GM12878 (cell line): Measurements from ENCODE around the gene PCDHGB2. TPM values are rescaled to one million over a fixed set of nuclear protein-coding genes. Genes with fewer than 3 reads are reported as not detected.

Source experiments
- ATAC-seq: fragments of 200-7000 bp; cut with Tn5 transposase; 3 replicates; pipeline ENCODE4 v1.9.1; 2020; ENCODE audit warnings: mild to moderate bottlenecking, moderate library complexity
- BruUV-seq: library from RNA; stranded (reverse); fragments of 400-500 nt; replicated peaks from 2 replicates; lab custom pipeline; 2021; lab: Mats Ljungman, UMichigan
- CTCF ChIA-PET: fragments of 300-600 bp; sonication (Branson Sonifier 250); formaldehyde crosslinking; extraction: SDS; loops from one replicate; lab custom pipeline; 2021; ENCODE audit warnings: inconsistent platforms; lab: Yijun Ruan, JAX
- POLR2A ChIA-PET: fragments of 350-600 bp; formaldehyde crosslinking; extraction: SDS; loops from one replicate; lab custom pipeline; 2021; ENCODE audit warnings: inconsistent platforms; lab: Charles Lee
- RAD21 ChIA-PET: fragments of 300-600 bp; sonication (Branson Sonifier 250); formaldehyde crosslinking; loops from one replicate; lab custom pipeline; 2023; ENCODE audit warnings: antibody characterized with exemption; ENCODE audit not compliant: unreplicated experiment; lab: Charles Lee
- SMC1A ChIA-PET: fragments of 300-600 bp; sonication (Branson Sonifier 250); formaldehyde crosslinking; loops from one replicate; lab custom pipeline; 2023; ENCODE audit not compliant: unreplicated experiment, uncharacterized antibody; lab: Charles Lee
- DNase-seq: peaks from one replicate; pipeline ENCODE4 v3.0.0-alpha.2; 2011; ENCODE audit warnings: low read depth, low spot score
- FAIRE-seq: peaks from 3 replicates; lab custom pipeline; 2011; peaks lifted over from hg19 to GRCh38; lab: Jason Lieb, UNC
- H2AFZ ChIP-seq: 2 replicates; pipeline ENCODE4 v1.6.0; 2011; ENCODE audit warnings: low read depth, low read length, control low read depth; ENCODE audit not compliant: control insufficient read depth
- H3K27ac ChIP-seq: 2 replicates; pipeline ENCODE4 v1.5.1; 2011; ENCODE audit warnings: control low read depth; ENCODE audit not compliant: control insufficient read depth, insufficient read depth
- H3K27me3 ChIP-seq, 2 experiments: replicated peaks in 1 of 2; 2 replicates each; pipeline versions ENCODE4 v1.6.0 to v1.6.1; 2011; ENCODE audit warnings: low read length in 1 of 2; ENCODE audit not compliant: control insufficient read depth in 2 of 2, insufficient read depth in 2 of 2
- H3K36me3 ChIP-seq, 2 experiments: 2 replicates each; pipeline ENCODE4 v1.5.1; 2011; ENCODE audit warnings: low read length in 1 of 2; ENCODE audit not compliant: control insufficient read depth in 2 of 2, insufficient read depth in 2 of 2
- H3K4me1 ChIP-seq: 2 replicates; pipeline ENCODE4 v1.6.1; 2011; ENCODE audit warnings: mild to moderate bottlenecking, low read length, moderate library complexity, mixed read lengths; ENCODE audit not compliant: control insufficient read depth, insufficient read depth
- H3K4me2 ChIP-seq: 2 replicates; pipeline ENCODE4 v1.6.0; 2011; ENCODE audit warnings: control low read depth; ENCODE audit not compliant: control insufficient read depth, insufficient read depth
- H3K4me3 ChIP-seq: fragments of 200-600 bp; sonication (generic); 2 replicates; pipeline ENCODE4 v1.5.1; 2016
- H3K79me2 ChIP-seq: 2 replicates; pipeline ENCODE4 v1.6.0; 2011; ENCODE audit warnings: low read length; ENCODE audit not compliant: control insufficient read depth, insufficient read depth
- H3K9ac ChIP-seq: 2 replicates; pipeline ENCODE4 v1.8.0; 2011; ENCODE audit warnings: low read length, control low read depth, mixed read lengths; ENCODE audit not compliant: control insufficient read depth, insufficient read depth
- H3K9me3 ChIP-seq: replicated peaks from 3 replicates; pipeline ENCODE4 v1.5.1; 2011; ENCODE audit warnings: mild to moderate bottlenecking, low read length; ENCODE audit not compliant: control insufficient read depth, insufficient read depth
- H4K20me1 ChIP-seq: 2 replicates; pipeline ENCODE4 v1.6.0; 2011; ENCODE audit not compliant: control insufficient read depth, insufficient read depth
- BACH1 ChIP-seq: fragments of 450-650 bp; IDR thresholded peaks from 2 replicates; pipeline ENCODE4 v1.6.1; 2017; ENCODE audit warnings: mild to moderate bottlenecking, borderline replicate concordance
- BCL11A ChIP-seq: IDR thresholded peaks from 2 replicates; pipeline ENCODE4 v1.6.1; 2011; ENCODE audit warnings: low read depth, low read length
- CHD2 ChIP-seq: IDR thresholded peaks from 2 replicates; pipeline ENCODE4 v1.6.1; 2011; ENCODE audit warnings: low read depth, low read length, improper control_type of control experiment, borderline replicate concordance
- IKZF1 ChIP-seq: fragments of 450-650 bp; conservative IDR thresholded peaks from 2 replicates; pipeline ENCODE4 v1.6.1; 2017; ENCODE audit warnings: antibody characterized with exemption, mild to moderate bottlenecking
- IRF3 ChIP-seq: fragments of 450-650 bp; IDR thresholded peaks from 2 replicates; pipeline ENCODE4 v1.6.1; 2014; ENCODE audit warnings: mild to moderate bottlenecking
- LARP7 ChIP-seq: fragments of 450-650 bp; IDR thresholded peaks from 2 replicates; pipeline ENCODE4 v1.6.1; 2017; ENCODE audit warnings: mild to moderate bottlenecking
- MAX ChIP-seq: IDR thresholded peaks from 2 replicates; pipeline ENCODE4 v1.6.1; 2012; ENCODE audit warnings: low read depth, low read length, improper control_type of control experiment
- MEF2B ChIP-seq: fragments of 450-650 bp; IDR thresholded peaks from 2 replicates; pipeline ENCODE4 v1.6.1; 2018; ENCODE audit warnings: mild to moderate bottlenecking, moderate library complexity; ENCODE audit not compliant: partially characterized antibody, poor library complexity, severe bottlenecking
- MTA2 ChIP-seq: fragments of 450-650 bp; IDR thresholded peaks from 2 replicates; pipeline ENCODE4 v1.6.1; 2016; ENCODE audit warnings: low read depth, mild to moderate bottlenecking, moderate library complexity
- NBN ChIP-seq: fragments of 450-650 bp; IDR thresholded peaks from 2 replicates; pipeline ENCODE4 v1.6.1; 2016
- POLR2A ChIP-seq: IDR thresholded peaks from 2 replicates; pipeline ENCODE4 v1.6.1; 2011; ENCODE audit warnings: low read depth, mild to moderate bottlenecking, low read length
- RELA ChIP-seq: fragments of 450-650 bp; IDR thresholded peaks from 2 replicates; pipeline ENCODE4 v1.8.0; 2014; ENCODE audit warnings: borderline replicate concordance; ENCODE audit not compliant: partially characterized antibody
- REST ChIP-seq: IDR thresholded peaks from 2 replicates; pipeline ENCODE4 v1.6.1; 2012; ENCODE audit warnings: mild to moderate bottlenecking, low read depth, low read length
- SRF ChIP-seq, 2 experiments: IDR thresholded peaks; 2 replicates each; pipeline ENCODE4 v1.6.1; 2011; ENCODE audit warnings: low read depth in 2 of 2, low read length in 2 of 2, mild to moderate bottlenecking in 1 of 2, moderate library complexity in 1 of 2
- STAT3 ChIP-seq: IDR thresholded peaks from 2 replicates; pipeline ENCODE4 v1.6.1; 2011; ENCODE audit warnings: low read depth, low read length, improper control_type of control experiment
- TCF3 ChIP-seq: IDR thresholded peaks from 2 replicates; pipeline ENCODE4 v1.6.1; 2012; ENCODE audit warnings: low read depth, mild to moderate bottlenecking, low read length, borderline replicate concordance; ENCODE audit not compliant: insufficient read depth
- TCF7 ChIP-seq: IDR thresholded peaks from 2 replicates; pipeline ENCODE4 v1.6.1; 2014; ENCODE audit warnings: antibody characterized with exemption, borderline replicate concordance
- ZBTB11 ChIP-seq: fragments of 450-650 bp; formaldehyde crosslinking; IDR thresholded peaks from 2 replicates; pipeline ENCODE4 v1.5.0; 2022; ENCODE audit warnings: mild to moderate bottlenecking, missing genetic modification characterization
- WGBS: methylation state at CpG from one replicate; pipeline ENCODE4 v1.1.6; 2016; ENCODE audit warnings: low lambda C conversion rate; ENCODE audit not compliant: insufficient replicate concordance, insufficient coverage; ENCODE audit errors: missing lambda C conversion rate; 5-methylcytosine and 5-hydroxymethylcytosine counted together
- in situ Hi-C: fragments of 300-500 bp; cut with MboI; formaldehyde crosslinking; loops from 9 replicates; pipeline ENCODE4 v1.14.3; 2018; ENCODE audit warnings: mixed read lengths
- intact Hi-C: fragments of 100-400 bp; cut with micrococcal nuclease; formaldehyde crosslinking; loops from one replicate; pipeline ENCODE4 v1.14.2; 2022; ENCODE audit not compliant: unreplicated experiment
- polyA plus RNA-seq, 11 experiments: library from polyadenylated mRNA; depleted of rRNA in 4 of 11; unstranded in 6 of 11; stranded (reverse) in 5 of 11; fragments of >200 nt; fragmentation: Nextera tagmentation in 4 of 11; fragmentation: Illumina TruSeq in 1 of 11; extraction: Ambion mirVana in 4 of 11; extraction: Trizol in 1 of 11; gene quantifications; 1 replicate in 1 of 11; 2 replicates in 10 of 11; pipeline versions ENCODE4 v1.2.1 to v1.2.3, GENCODE V29; 2011 to 2016; ENCODE audit warnings: inconsistent platforms in 2 of 11, missing spikeins in 2 of 11, low read depth in 1 of 11
- total RNA-seq, 4 experiments: library from RNA; depleted of rRNA in 3 of 4; stranded (reverse); fragments of >200 nt in 3 of 4; fragmentation: Illumina TruSeq in 1 of 4; extraction: Trizol in 1 of 4; gene quantifications; 2 replicates each; pipeline versions ENCODE4 v1.2.1 to v1.2.3, GENCODE V29; 2013 to 2021

Gene PCDHGB2
- total and polyA plus RNA-seq, 10 of the 15 experiments (the other 5 are each of a cell fraction or from before 2014, with no cell fraction given), result 0.06 to 0.38 (median 0.19) TPM; not detected in 2

- ChIA-PET CTCF (interaction anchor here (1.0 kb wide), 2 partner anchors 12 to 29 kb away, joined by 4 read pairs; partner anchors contain the start of genes PCDHGB3 and PCDHGB4), RAD21 (no interaction called here), POLR2A (no interaction called here), SMC1A (no interaction called here)
- intact Hi-C loops, result no loop called here
- Histone ChIP-seq H3K4me1 (no peaks in the 10 kb centered on the region), H4K20me1 (no peaks in the 10 kb centered on the region), H2AFZ (no peak overlapping the region), H3K27me3 (no peaks in the 10 kb centered on the region), H3K79me2 (no peaks in the 10 kb centered on the region), H3K4me3 (no peak overlapping the region), H3K36me3 (no peaks in the 10 kb centered on the region), H3K27ac (no peak overlapping the region), H3K4me2 (no peak overlapping the region), H3K9ac (no peak overlapping the region), H3K9me3 (peaks cover 18% of the 10 kb centered on the region; the same call in 2 of the 3 replicates)
- in situ Hi-C loops, result no loop called here
- no TSS peak for BruUV-seq
- WGBS, result 88% methylated on average over 47 of the region's 61 CpGs
- ATAC-seq (no peak), DNase-seq (no peak), FAIRE-seq (no peak)
- TF ChIP-seq IKZF1, result no peak
- TF ChIP-seq TCF7, result no peak
- no peak for TF ChIP-seq MEF2B
- no peak for TF ChIP-seq NBN
- no peak for TF ChIP-seq CHD2
- no peak for TF ChIP-seq ZBTB11 (CRISPR knock-in tag)
- no peak for TF ChIP-seq IRF3
- no peak for TF ChIP-seq RELA
- TF ChIP-seq TCF3, result no peak
- no peak for TF ChIP-seq LARP7
- no peak for TF ChIP-seq STAT3
- TF ChIP-seq MTA2, result no peak
- no peak for TF ChIP-seq REST
- TF ChIP-seq SRF (IDR thresholded peaks at IDR 0.05; ENCODE audit: low read depth in 2 of 2, low read length in 2 of 2), result no peak
- no peak for TF ChIP-seq BACH1
- no peak for TF ChIP-seq MAX
- TF ChIP-seq POLR2A, result no peak
- TF ChIP-seq BCL11A, result no peak
Measured at GRCh38 chr5:141399555-141400258, 39.9 kb downstream of the PCDHGB2 start.
